ENCODE measurements around the gene ADGRG6. TPM values are rescaled to one million over a fixed set of nuclear protein-coding genes. Genes with fewer than 3 reads are reported as not detected.

ADGRG6 gene
- total RNA-seq, 1 experiment from 2014 or later: 0.49 TPM

GRCh38 chr6:142284419-142284818 is 17.4 kb upstream of the ADGRG6 start:
- Histone ChIP-seq H3K9me3 (ENCODE audit: low read depth, low read length, poor library complexity, severe bottlenecking) (no peaks in the 10 kb centered on the region), H3K36me3 (ENCODE audit: insufficient read depth, low read length, poor library complexity, severe bottlenecking) (no peaks in the 10 kb centered on the region), H3K4me3 (ENCODE audit: low read depth, low read length, poor library complexity, severe bottlenecking) (no peak overlapping the region), H3K4me1 (ENCODE audit: insufficient read depth, low read length, poor library complexity, severe bottlenecking) (no peaks in the 10 kb centered on the region), H3K27me3 (replicated peaks; ENCODE audit: insufficient read depth, low read depth, low read length, poor library complexity) (no peaks in the 10 kb centered on the region), H3K27ac (ENCODE audit: low read depth, low read length, poor library complexity, severe bottlenecking) (no peak overlapping the region)
- no TSS peak for BruUV-seq (replicated peaks)
- no peak for DNase-seq (ENCODE audit: low spot score)
- POLR2A ChIA-PET (ENCODE audit: low non-redundant PET): no interaction called here
- CTCF ChIA-PET: no interaction called here
- intact Hi-C loops (cut with micrococcal nuclease; ENCODE audit: unreplicated experiment): no loop called here
- TF ChIP-seq EZH2 (IDR thresholded peaks at IDR 0.05; ENCODE audit: borderline replicate concordance, low read depth, low read length, poor library complexity, severe bottlenecking) (no peak), CTCF (conservative IDR thresholded peaks at IDR 0.05; ENCODE audit: low read depth, low read length) (no peak)

- H3K4me3 ChIP-seq (ENCODE audit: low read depth, low read length, poor library complexity, severe bottlenecking): no peak overlapping the region
- DNase-seq (ENCODE audit: low spot score): no peak
- no peaks in the 10 kb centered on the region for H3K36me3 ChIP-seq (ENCODE audit: insufficient read depth, low read length, poor library complexity, severe bottlenecking)
- H3K9me3 ChIP-seq (ENCODE audit: low read depth, low read length, poor library complexity, severe bottlenecking): no peaks in the 10 kb centered on the region
- no peaks in the 10 kb centered on the region for H3K27me3 ChIP-seq (replicated peaks; ENCODE audit: insufficient read depth, low read depth, low read length, poor library complexity)
- intact Hi-C loops (cut with micrococcal nuclease; ENCODE audit: unreplicated experiment): no loop called here
- no peaks in the 10 kb centered on the region for H3K4me1 ChIP-seq (ENCODE audit: insufficient read depth, low read length, poor library complexity, severe bottlenecking)
- TF ChIP-seq CTCF (conservative IDR thresholded peaks at IDR 0.05; ENCODE audit: low read depth, low read length) (no peak), EZH2 (IDR thresholded peaks at IDR 0.05; ENCODE audit: borderline replicate concordance, low read depth, low read length, poor library complexity, severe bottlenecking) (no peak)
- ChIA-PET CTCF (no interaction called here), POLR2A (ENCODE audit: low non-redundant PET) (interaction anchor here (0.7 kb wide), 1 partner anchor 31 kb away, joined by 3 read pairs; no protein-coding TSS in a partner anchor)
- no TSS peak for BruUV-seq (replicated peaks)
- no peak overlapping the region for H3K27ac ChIP-seq (ENCODE audit: low read depth, low read length, poor library complexity, severe bottlenecking)
These were observed 16.3 kb upstream of the ADGRG6 start for GRCh38 chr6:142285235-142286087.

GRCh38 chr6:142286088-142286409 is 15.8 kb upstream of the ADGRG6 start:
- Histone ChIP-seq H3K36me3 (ENCODE audit: insufficient read depth, low read length, poor library complexity, severe bottlenecking) (no peaks in the 10 kb centered on the region), H3K9me3 (ENCODE audit: low read depth, low read length, poor library complexity, severe bottlenecking) (no peaks in the 10 kb centered on the region), H3K27me3 (replicated peaks; ENCODE audit: insufficient read depth, low read depth, low read length, poor library complexity) (no peaks in the 10 kb centered on the region), H3K4me1 (ENCODE audit: insufficient read depth, low read length, poor library complexity, severe bottlenecking) (no peaks in the 10 kb centered on the region), H3K4me3 (ENCODE audit: low read depth, low read length, poor library complexity, severe bottlenecking) (no peak overlapping the region), H3K27ac (ENCODE audit: low read depth, low read length, poor library complexity, severe bottlenecking) (no peak overlapping the region)
- no TSS peak for BruUV-seq (replicated peaks)
- ChIA-PET CTCF (no interaction called here), POLR2A (ENCODE audit: low non-redundant PET) (interaction anchor here (0.7 kb wide), 1 partner anchor 31 kb away, joined by 3 read pairs; no protein-coding TSS in a partner anchor)
- no peak for DNase-seq (ENCODE audit: low spot score)
- TF ChIP-seq EZH2 (IDR thresholded peaks at IDR 0.05; ENCODE audit: borderline replicate concordance, low read depth, low read length, poor library complexity, severe bottlenecking) (no peak), CTCF (conservative IDR thresholded peaks at IDR 0.05; ENCODE audit: low read depth, low read length) (no peak)
- intact Hi-C loops (cut with micrococcal nuclease; ENCODE audit: unreplicated experiment): no loop called here

All from A673 (cell line).